PC-9 (cell line): Measurements from ENCODE around the gene LRRC4C. TPM values are rescaled to one million over a fixed set of nuclear protein-coding genes. Genes with fewer than 3 reads are reported as not detected.

Source experiments
- BruUV-seq: library from RNA; stranded (reverse); fragments of 400-500 nt; replicated peaks from 2 replicates; lab custom pipeline; 2021; lab: Mats Ljungman, UMichigan
- CTCF ChIA-PET: fragments of 300-600 bp; sonication (Branson Sonifier 250); formaldehyde crosslinking; loops from one replicate; lab custom pipeline; 2022; ENCODE audit warnings: antibody characterized with exemption; lab: Charles Lee
- POLR2A ChIA-PET: fragments of 300-600 bp; sonication (Branson Sonifier 250); formaldehyde crosslinking; loops from one replicate; lab custom pipeline; 2022; ENCODE audit warnings: antibody characterized with exemption; ENCODE audit not compliant: unreplicated experiment; lab: Charles Lee
- DNase-seq, 2 experiments: peaks; one replicate each; pipeline versions ENCODE4 v3.0.0 to v3.0.0-alpha.2; 2015 to 2022; ENCODE audit warnings: mixed read lengths in 1 of 2
- H2AFZ ChIP-seq: fragments of 200-600 bp; sonication (generic); 2 replicates; pipeline ENCODE4 v1.8.1; 2017; ENCODE audit warnings: antibody characterized with exemption
- H3F3A ChIP-seq: fragments of 200-600 bp; sonication (generic); 2 replicates; pipeline ENCODE4 v1.8.1; 2017; ENCODE audit warnings: antibody characterized with exemption, mild to moderate bottlenecking, low read depth; ENCODE audit not compliant: insufficient read depth
- H3K27ac ChIP-seq: fragments of 200-600 bp; sonication (generic); 2 replicates; pipeline ENCODE4 v1.6.1; 2016; ENCODE audit warnings: mixed run types
- H3K27me3 ChIP-seq: fragments of 200-600 bp; sonication (generic); 2 replicates; pipeline ENCODE4 v1.6.1; 2016; ENCODE audit warnings: low read depth, mixed run types; ENCODE audit not compliant: insufficient read depth
- H3K36me3 ChIP-seq: fragments of 200-600 bp; sonication (generic); 2 replicates; pipeline ENCODE4 v1.6.1; 2016; ENCODE audit warnings: low read depth, mixed run types
- H3K4me1 ChIP-seq: fragments of 200-600 bp; sonication (generic); replicated peaks from 2 replicates; pipeline ENCODE4 v1.6.1; 2016; ENCODE audit warnings: mixed run types; ENCODE audit not compliant: insufficient read depth
- H3K4me2 ChIP-seq: fragments of 200-600 bp; sonication (generic); 2 replicates; pipeline ENCODE4 v1.6.1; 2017; ENCODE audit warnings: mixed run types
- H3K4me3 ChIP-seq: fragments of 200-600 bp; sonication (generic); 2 replicates; pipeline ENCODE4 v1.6.1; 2016; ENCODE audit warnings: mixed run types
- H3K79me2 ChIP-seq: fragments of 200-600 bp; sonication (generic); 2 replicates; pipeline ENCODE4 v1.6.1; 2017; ENCODE audit warnings: low read depth, mixed run types
- H3K9me2 ChIP-seq: fragments of 200-600 bp; sonication (generic); 2 replicates; pipeline ENCODE4 v1.8.1; 2017; ENCODE audit warnings: mild to moderate bottlenecking; ENCODE audit not compliant: insufficient read depth
- H3K9me3 ChIP-seq: fragments of 200-600 bp; sonication (generic); 2 replicates; pipeline ENCODE4 v1.8.1; 2016; ENCODE audit warnings: low read depth; ENCODE audit not compliant: insufficient read depth
- H4K20me1 ChIP-seq: fragments of 200-600 bp; sonication (generic); 2 replicates; pipeline ENCODE4 v1.8.1; 2017; ENCODE audit not compliant: insufficient read depth
- CTCF ChIP-seq: fragments of 200-600 bp; sonication (generic); conservative IDR thresholded peaks from 2 replicates; pipeline ENCODE4 v1.6.1; 2017; ENCODE audit warnings: mixed run types, antibody characterized with exemption, mild to moderate bottlenecking, moderate library complexity
- EZH2 ChIP-seq: fragments of 200-600 bp; sonication (generic); IDR thresholded peaks from 2 replicates; pipeline ENCODE4 v1.8.0; 2017; ENCODE audit warnings: antibody characterized with exemption, low read depth
- intact Hi-C: fragments of 100-400 bp; cut with micrococcal nuclease; formaldehyde crosslinking; loops from one replicate; pipeline ENCODE4 v1.10.0; 2022; ENCODE audit not compliant: unreplicated experiment
- total RNA-seq: library from RNA; stranded (reverse); gene quantifications from 2 replicates; pipeline ENCODE4 v1.2.3, GENCODE V29; 2021

The LRRC4C gene
- total RNA-seq, 1 experiment from 2014 or later, result not detected

- ChIA-PET CTCF (no interaction called here), POLR2A (no interaction called here)
- no peaks in the 10 kb centered on the region for H3K36me3 ChIP-seq
- BruUV-seq, result no TSS peak
- no peaks in the 10 kb centered on the region for H3K27me3 ChIP-seq
- no peak overlapping the region for H2AFZ ChIP-seq
- H3K4me3 ChIP-seq, result no peak overlapping the region
- H3F3A ChIP-seq, result no peaks in the 10 kb centered on the region
- no peaks in the 10 kb centered on the region for H3K9me2 ChIP-seq
- intact Hi-C loops, result no loop called here
- no peak overlapping the region for H3K27ac ChIP-seq
- H3K4me1 ChIP-seq, result no peaks in the 10 kb centered on the region
- H3K9me3 ChIP-seq, result no peaks in the 10 kb centered on the region
- H3K4me2 ChIP-seq, result no peak overlapping the region
- TF ChIP-seq EZH2 (no peak), CTCF (no peak)
- no peaks in the 10 kb centered on the region for H4K20me1 ChIP-seq
- no peaks in the 10 kb centered on the region for H3K79me2 ChIP-seq
- DNase-seq, result no peak
These were observed 27.0 kb upstream of the LRRC4C start for GRCh38 chr11:41486424-41486823.

- H3K4me3 ChIP-seq, result no peak overlapping the region
- ChIA-PET POLR2A (no interaction called here), CTCF (no interaction called here)
- TF ChIP-seq CTCF (no peak), EZH2 (no peak)
- H3K27ac ChIP-seq, result no peak overlapping the region
- intact Hi-C loops, result no loop called here
- H3K4me2 ChIP-seq, result no peak overlapping the region
- H3K27me3 ChIP-seq, result no peaks in the 10 kb centered on the region
- H3F3A ChIP-seq, result no peaks in the 10 kb centered on the region
- H3K4me1 ChIP-seq, result no peaks in the 10 kb centered on the region
- H4K20me1 ChIP-seq, result no peaks in the 10 kb centered on the region
- H3K36me3 ChIP-seq, result no peaks in the 10 kb centered on the region
- H3K79me2 ChIP-seq, result no peaks in the 10 kb centered on the region
- H3K9me2 ChIP-seq, result no peaks in the 10 kb centered on the region
- no peaks in the 10 kb centered on the region for H3K9me3 ChIP-seq
- no peak for DNase-seq
- no peak overlapping the region for H2AFZ ChIP-seq
- BruUV-seq, result no TSS peak
These were observed 24.5 kb upstream of the LRRC4C start for GRCh38 chr11:41483956-41484355.

- ChIA-PET CTCF (no interaction called here), POLR2A (no interaction called here)
- H3K79me2 ChIP-seq, result no peaks in the 10 kb centered on the region
- no peak for TF ChIP-seq EZH2
- TF ChIP-seq CTCF, result no peak
- no peak overlapping the region for H3K27ac ChIP-seq
- no peaks in the 10 kb centered on the region for H3F3A ChIP-seq
- BruUV-seq, result no TSS peak
- H3K4me3 ChIP-seq, result no peak overlapping the region
- intact Hi-C loops, result no loop called here
- no peaks in the 10 kb centered on the region for H4K20me1 ChIP-seq
- no peak overlapping the region for H2AFZ ChIP-seq
- H3K4me2 ChIP-seq, result no peak overlapping the region
- no peaks in the 10 kb centered on the region for H3K9me3 ChIP-seq
- no peaks in the 10 kb centered on the region for H3K9me2 ChIP-seq
- no peak for DNase-seq
- H3K36me3 ChIP-seq, result no peaks in the 10 kb centered on the region
- H3K4me1 ChIP-seq, result no peaks in the 10 kb centered on the region
- H3K27me3 ChIP-seq, result no peaks in the 10 kb centered on the region
These were observed 19.7 kb upstream of the LRRC4C start for GRCh38 chr11:41479179-41479578.
